ENCODE measurements around the gene TEX101.
A peak's percentile ranks its signal among the peaks of the same experiment; 100 is the strongest.

Gene TEX101

GRCh38 chr19:43422000-43422688 is 7.5 kb downstream of the TEX101 start:
- DNase-seq (ENCODE audit: low spot score) = no peak
- ChIA-PET POLR2A (ENCODE audit: low non-redundant PET) (no interaction called here), CTCF (interaction anchor here (2.7 kb wide), 1 partner anchor 11 kb away, joined by 9 read pairs; no protein-coding TSS in a partner anchor)
- H3K27ac ChIP-seq = no peak overlapping the region
- TF ChIP-seq CTCF (conservative IDR thresholded peaks at IDR 0.05; ENCODE audit: low read depth) = no peak

- H3K27ac ChIP-seq = no peak overlapping the region
- ChIA-PET CTCF (interaction anchor here (2.7 kb wide), 1 partner anchor 10 kb away, joined by 9 read pairs; no protein-coding TSS in a partner anchor), POLR2A (ENCODE audit: low non-redundant PET) (no interaction called here)
- no peak for DNase-seq (ENCODE audit: low spot score)
- no peak for TF ChIP-seq CTCF (conservative IDR thresholded peaks at IDR 0.05; ENCODE audit: low read depth)
These were observed 8.0 kb downstream of the TEX101 start for GRCh38 chr19:43422689-43423066.

- ChIA-PET CTCF (interaction anchor here (2.7 kb wide), 1 partner anchor 9 kb away, joined by 9 read pairs; no protein-coding TSS in a partner anchor), POLR2A (ENCODE audit: low non-redundant PET) (interaction anchor here (0.6 kb wide), 1 partner anchor 477 kb away, joined by 7 read pairs; no protein-coding TSS in a partner anchor)
- DNase-seq (ENCODE audit: low spot score) = no peak
- TF ChIP-seq CTCF (conservative IDR thresholded peaks at IDR 0.05; ENCODE audit: low read depth) = no peak
- no peak overlapping the region for H3K27ac ChIP-seq
These were observed 9.1 kb downstream of the TEX101 start for GRCh38 chr19:43423779-43424178.

- ChIA-PET CTCF (interaction anchor here (0.6 to 1.4 kb wide), 3 partner anchors 9 to 1269 kb away, joined by 3 read pairs; no protein-coding TSS in a partner anchor), POLR2A (ENCODE audit: low non-redundant PET) (no interaction called here)
- TF ChIP-seq CTCF (conservative IDR thresholded peaks at IDR 0.05; ENCODE audit: low read depth) = peak; percentile 17; the same call in 1 of the 2 replicates
- no peak for DNase-seq (ENCODE audit: low spot score)
- peak overlapping the region; percentile 37 for H3K27ac ChIP-seq
These were observed 11.1 kb downstream of the TEX101 start for GRCh38 chr19:43425567-43426392.

- DNase-seq (ENCODE audit: low spot score) = no peak
- ChIA-PET CTCF (no interaction called here), POLR2A (ENCODE audit: low non-redundant PET) (no interaction called here)
- no peak overlapping the region for H3K27ac ChIP-seq
- no peak for TF ChIP-seq CTCF (conservative IDR thresholded peaks at IDR 0.05; ENCODE audit: low read depth)
These were observed 14.7 kb downstream of the TEX101 start for GRCh38 chr19:43429395-43429794.

GRCh38 chr19:43430142-43430710 is 15.5 kb downstream of the TEX101 start:
- ChIA-PET POLR2A (ENCODE audit: low non-redundant PET) (no interaction called here), CTCF (interaction anchor here (0.7 kb wide), 1 partner anchor 48 kb away, joined by 5 read pairs; no protein-coding TSS in a partner anchor)

More at GRCh38 chr19:43430142-43430710, 15.5 kb downstream of the TEX101 start:
- no peak overlapping the region for H3K27ac ChIP-seq
- DNase-seq (ENCODE audit: low spot score) = no peak
- no peak for TF ChIP-seq CTCF (conservative IDR thresholded peaks at IDR 0.05; ENCODE audit: low read depth)
